ENCODE data around the gene SLC25A34.

SLC25A34 gene

DNA sequence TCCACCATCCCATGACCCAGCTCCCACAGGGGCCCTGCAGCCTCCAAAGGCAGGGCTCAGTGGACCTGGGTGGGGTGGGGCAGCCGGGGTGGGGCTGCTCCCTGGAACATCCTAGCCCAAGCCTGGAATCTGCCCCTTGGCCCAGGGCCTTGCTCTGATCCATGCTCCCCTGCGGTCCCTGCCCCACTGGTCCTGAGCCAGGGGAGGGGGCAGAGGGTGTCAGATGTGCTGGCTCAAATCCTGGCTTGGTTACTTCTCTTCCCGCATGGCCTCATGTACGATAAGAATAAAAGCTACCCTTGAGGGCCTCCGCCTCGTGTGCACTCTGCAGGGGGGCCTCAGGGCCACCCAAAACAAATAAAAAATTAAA is 819 bp downstream of the SLC25A34 start:
- Histone ChIP-seq H3K9ac (ENCODE audit: low read depth, low read length) (no peak overlapping the region), H3K27me3 (ENCODE audit: control insufficient read depth, insufficient read depth, low read length) (no peaks in the 10 kb centered on the region)

GRCh38 chr1:15737324-15738319 is 1.6 kb downstream of the SLC25A34 start:
- Histone ChIP-seq H3K27me3 (ENCODE audit: control insufficient read depth, insufficient read depth, low read length) (no peaks in the 10 kb centered on the region), H3K9me3 (ENCODE audit: control insufficient read depth, insufficient read depth, low read length) (no peaks in the 10 kb centered on the region), H3K9ac (ENCODE audit: low read depth, low read length) (no peak overlapping the region), H3K36me3 (ENCODE audit: control insufficient read depth, insufficient read depth, low read length) (peaks cover 15% of the 10 kb centered on the region), H3K4me3 (ENCODE audit: low read depth, low read length) (no peak overlapping the region), H3K4me1 (ENCODE audit: control insufficient read depth, insufficient read depth, low read length) (no peaks in the 10 kb centered on the region)

More for the DNA sequence above, 819 bp downstream of the SLC25A34 start:
- no peaks in the 10 kb centered on the region for H3K9me3 ChIP-seq (ENCODE audit: control insufficient read depth, insufficient read depth, low read length)
- no peaks in the 10 kb centered on the region for H3K4me1 ChIP-seq (ENCODE audit: control insufficient read depth, insufficient read depth, low read length)
- H3K36me3 ChIP-seq (ENCODE audit: control insufficient read depth, insufficient read depth, low read length) = peaks cover 21% of the 10 kb centered on the region
- H3K4me3 ChIP-seq (ENCODE audit: low read depth, low read length) = no peak overlapping the region

GRCh38 chr1:15738416-15739113 is 2.5 kb downstream of the SLC25A34 start:
- H3K9ac ChIP-seq (ENCODE audit: low read depth, low read length) = no peak overlapping the region
- peaks cover 13% of the 10 kb centered on the region for H3K36me3 ChIP-seq (ENCODE audit: control insufficient read depth, insufficient read depth, low read length)
- H3K4me3 ChIP-seq (ENCODE audit: low read depth, low read length) = no peak overlapping the region
- no peaks in the 10 kb centered on the region for H3K9me3 ChIP-seq (ENCODE audit: control insufficient read depth, insufficient read depth, low read length)
- no peaks in the 10 kb centered on the region for H3K27me3 ChIP-seq (ENCODE audit: control insufficient read depth, insufficient read depth, low read length)
- no peaks in the 10 kb centered on the region for H3K4me1 ChIP-seq (ENCODE audit: control insufficient read depth, insufficient read depth, low read length)

- Histone ChIP-seq H3K27me3 (ENCODE audit: control insufficient read depth, insufficient read depth, low read length) (no peaks in the 10 kb centered on the region), H3K36me3 (ENCODE audit: control insufficient read depth, insufficient read depth, low read length) (peaks cover 10% of the 10 kb centered on the region), H3K9me3 (ENCODE audit: control insufficient read depth, insufficient read depth, low read length) (no peaks in the 10 kb centered on the region), H3K9ac (ENCODE audit: low read depth, low read length) (no peak overlapping the region), H3K4me3 (ENCODE audit: low read depth, low read length) (no peak overlapping the region), H3K4me1 (ENCODE audit: control insufficient read depth, insufficient read depth, low read length) (no peaks in the 10 kb centered on the region)
These were observed 3.2 kb downstream of the SLC25A34 start for GRCh38 chr1:15739259-15739658.

DNA sequence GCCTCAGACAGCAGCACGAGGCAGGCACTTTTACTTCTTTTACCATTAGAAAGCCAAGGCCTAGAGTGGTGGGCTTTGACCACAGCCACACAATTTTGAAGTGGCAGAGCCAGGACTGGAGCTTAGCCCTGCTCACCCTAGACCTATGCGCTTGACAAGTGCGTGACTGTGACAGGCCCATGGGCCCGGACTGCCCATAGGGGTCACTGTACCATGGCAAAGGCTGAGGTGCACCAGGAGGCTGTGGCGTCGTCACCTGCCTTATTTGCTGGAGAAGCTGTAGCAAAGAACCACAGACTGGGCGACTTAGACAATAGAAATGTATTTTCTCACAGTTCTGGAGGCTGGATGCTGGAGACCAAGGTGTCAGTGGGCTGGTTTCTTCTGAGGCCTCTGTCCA is 3.7 kb downstream of the SLC25A34 start:
- Histone ChIP-seq H3K4me3 (ENCODE audit: low read depth, low read length) (no peak overlapping the region), H3K9ac (ENCODE audit: low read depth, low read length) (no peak overlapping the region), H3K4me1 (ENCODE audit: control insufficient read depth, insufficient read depth, low read length) (no peaks in the 10 kb centered on the region), H3K9me3 (ENCODE audit: control insufficient read depth, insufficient read depth, low read length) (no peaks in the 10 kb centered on the region), H3K36me3 (ENCODE audit: control insufficient read depth, insufficient read depth, low read length) (peaks cover 10% of the 10 kb centered on the region), H3K27me3 (ENCODE audit: control insufficient read depth, insufficient read depth, low read length) (no peaks in the 10 kb centered on the region)

DNA sequence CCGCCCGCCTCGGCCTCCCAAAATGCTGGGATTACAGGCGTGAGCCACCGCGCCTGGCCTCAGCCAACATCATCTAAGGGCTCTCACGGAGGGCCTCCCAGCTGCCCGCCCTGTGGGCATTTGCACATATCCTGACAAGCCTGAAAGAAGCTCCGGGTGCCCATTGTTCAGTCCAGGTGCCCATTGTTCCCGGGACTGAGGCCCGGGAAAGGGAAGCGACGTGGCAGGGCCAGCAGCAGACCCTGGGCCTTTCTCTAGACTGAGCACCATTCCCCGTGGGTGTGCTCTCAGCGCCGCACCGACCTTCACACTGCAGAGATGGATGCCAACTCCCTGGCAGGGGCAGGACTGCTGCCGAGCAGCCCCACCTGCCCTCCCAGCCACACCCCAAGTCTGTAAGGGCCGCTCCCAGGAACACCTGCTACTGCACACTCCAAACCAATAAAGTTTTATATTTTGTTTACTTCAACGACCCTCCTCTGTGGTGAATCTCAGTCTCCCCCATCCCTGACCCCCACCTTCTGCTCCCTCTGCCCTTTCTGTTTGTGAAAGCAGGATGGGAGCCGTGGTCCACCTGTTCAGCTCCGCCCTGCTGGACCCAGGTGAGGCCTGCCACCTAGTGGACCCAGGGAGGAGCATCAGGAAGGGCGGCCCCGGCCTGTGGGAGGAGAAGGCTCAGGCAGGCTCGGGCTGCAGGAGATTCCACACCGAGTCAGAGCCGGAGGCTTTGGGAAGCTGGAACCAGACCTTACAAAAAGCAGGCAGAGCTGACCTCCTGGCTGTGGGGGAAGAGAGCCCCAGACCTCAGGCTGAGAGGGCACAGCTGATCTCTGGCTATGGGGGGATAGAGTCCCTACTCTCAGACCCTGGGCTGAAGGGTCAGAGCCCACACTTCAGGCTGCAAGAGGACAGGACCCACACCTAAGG is 5.1 kb downstream of the SLC25A34 start:
- Histone ChIP-seq H3K4me3 (ENCODE audit: low read depth, low read length) (no peak overlapping the region), H3K36me3 (ENCODE audit: control insufficient read depth, insufficient read depth, low read length) (peaks cover 7% of the 10 kb centered on the region), H3K9me3 (ENCODE audit: control insufficient read depth, insufficient read depth, low read length) (no peaks in the 10 kb centered on the region), H3K27me3 (ENCODE audit: control insufficient read depth, insufficient read depth, low read length) (no peaks in the 10 kb centered on the region), H3K9ac (ENCODE audit: low read depth, low read length) (no peak overlapping the region), H3K4me1 (ENCODE audit: control insufficient read depth, insufficient read depth, low read length) (no peaks in the 10 kb centered on the region)

DNA sequence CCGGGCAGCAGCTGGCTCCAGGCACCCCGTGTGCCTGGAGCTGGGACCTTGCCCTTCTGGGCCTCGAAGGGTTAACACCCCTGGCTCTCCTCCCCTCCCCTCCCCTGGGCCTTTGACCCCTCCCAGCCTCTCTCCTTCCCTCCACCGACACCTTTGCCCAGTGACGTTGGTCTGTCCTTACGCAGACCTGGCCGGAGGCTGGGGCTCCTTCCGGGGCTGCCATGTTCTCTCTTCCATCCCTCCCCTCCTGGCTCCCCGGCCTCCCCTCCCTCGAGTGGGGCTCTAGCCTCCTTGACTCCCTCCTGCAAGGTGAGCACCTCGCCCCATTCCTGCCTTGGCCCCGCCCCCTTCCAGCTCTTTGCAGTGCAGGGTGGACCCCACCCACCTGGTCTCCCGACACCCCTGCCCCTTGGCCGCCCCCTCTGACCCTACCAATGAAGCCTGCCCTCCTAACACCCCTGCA is 6.3 kb downstream of the SLC25A34 start, which contains the start of gene TMEM82:
TSS of gene TMEM82 (plus strand) at position 161 of the 463 bp plus-strand sequence. CDS start at position 222, 61 bp downstream.
- no peaks in the 10 kb centered on the region for H3K27me3 ChIP-seq (ENCODE audit: control insufficient read depth, insufficient read depth, low read length)
- H3K36me3 ChIP-seq (ENCODE audit: control insufficient read depth, insufficient read depth, low read length) = peaks cover 7% of the 10 kb centered on the region
- H3K9ac ChIP-seq (ENCODE audit: low read depth, low read length) = no peak within 1 kb of the TSS
- H3K4me1 ChIP-seq (ENCODE audit: control insufficient read depth, insufficient read depth, low read length) = no peaks in the 10 kb centered on the region
- no peaks in the 10 kb centered on the region for H3K9me3 ChIP-seq (ENCODE audit: control insufficient read depth, insufficient read depth, low read length)
- H3K4me3 ChIP-seq (ENCODE audit: low read depth, low read length) = no peak within 1 kb of the TSS

GRCh38 chr1:15744122-15744679 is 8.1 kb downstream of the SLC25A34 start:
- Histone ChIP-seq H3K4me1 (ENCODE audit: control insufficient read depth, insufficient read depth, low read length) (no peaks in the 10 kb centered on the region), H3K4me3 (ENCODE audit: low read depth, low read length) (no peak overlapping the region), H3K9ac (ENCODE audit: low read depth, low read length) (no peak overlapping the region), H3K27me3 (ENCODE audit: control insufficient read depth, insufficient read depth, low read length) (no peaks in the 10 kb centered on the region), H3K9me3 (ENCODE audit: control insufficient read depth, insufficient read depth, low read length) (no peaks in the 10 kb centered on the region), H3K36me3 (ENCODE audit: control insufficient read depth, insufficient read depth, low read length) (peaks cover 4% of the 10 kb centered on the region)

GRCh38 chr1:15747378-15747777 is 11.3 kb downstream of the SLC25A34 start:
- Histone ChIP-seq H3K9me3 (ENCODE audit: control insufficient read depth, insufficient read depth, low read length) (no peaks in the 10 kb centered on the region), H3K9ac (ENCODE audit: low read depth, low read length) (no peak overlapping the region), H3K4me1 (ENCODE audit: control insufficient read depth, insufficient read depth, low read length) (no peaks in the 10 kb centered on the region), H3K4me3 (ENCODE audit: low read depth, low read length) (no peak overlapping the region), H3K36me3 (ENCODE audit: control insufficient read depth, insufficient read depth, low read length) (no peaks in the 10 kb centered on the region), H3K27me3 (ENCODE audit: control insufficient read depth, insufficient read depth, low read length) (no peaks in the 10 kb centered on the region)

GRCh38 chr1:15748264-15748663 is 12.2 kb downstream of the SLC25A34 start:
- Histone ChIP-seq H3K9me3 (ENCODE audit: control insufficient read depth, insufficient read depth, low read length) (no peaks in the 10 kb centered on the region), H3K4me1 (ENCODE audit: control insufficient read depth, insufficient read depth, low read length) (no peaks in the 10 kb centered on the region), H3K27me3 (ENCODE audit: control insufficient read depth, insufficient read depth, low read length) (no peaks in the 10 kb centered on the region), H3K36me3 (ENCODE audit: control insufficient read depth, insufficient read depth, low read length) (no peaks in the 10 kb centered on the region), H3K9ac (ENCODE audit: low read depth, low read length) (no peak overlapping the region), H3K4me3 (ENCODE audit: low read depth, low read length) (no peak overlapping the region)

Data from iPS-15b (cell line).